Smooth muscle cell (in vitro differentiated cells): Measurements from ENCODE around the gene ATP9B. TPM values are rescaled to one million over a fixed set of nuclear protein-coding genes. Genes with fewer than 3 reads are reported as not detected.

Experiments used
- DNase-seq: peaks from one replicate; lab custom pipeline; 2025; ENCODE audit not compliant: unreplicated experiment; lab: John Stamatoyannopoulos, UW
- H2AFZ ChIP-seq: fragments of 200-600 bp; sonication (generic); 2 replicates; pipeline ENCODE4 v1.6.0; 2016; ENCODE audit warnings: antibody characterized with exemption, low read depth, mild to moderate bottlenecking
- H3F3A ChIP-seq: fragments of 200-600 bp; sonication (generic); 2 replicates; pipeline ENCODE4 v1.6.0; 2017; ENCODE audit warnings: antibody characterized with exemption, low read depth
- H3K27ac ChIP-seq: fragments of 200-600 bp; sonication (generic); 2 replicates; pipeline ENCODE4 v1.5.1; 2016; ENCODE audit warnings: low read depth, mild to moderate bottlenecking
- H3K27me3 ChIP-seq: fragments of 200-600 bp; sonication (generic); 2 replicates; pipeline ENCODE4 v1.6.1; 2016; ENCODE audit warnings: low read depth, mild to moderate bottlenecking
- H3K36me3 ChIP-seq: fragments of 200-600 bp; sonication (generic); 2 replicates; pipeline ENCODE4 v1.5.1; 2016; ENCODE audit warnings: low read depth
- H3K4me1 ChIP-seq: fragments of 200-600 bp; sonication (generic); 2 replicates; pipeline ENCODE4 v1.5.1; 2016; ENCODE audit warnings: low read depth
- H3K4me2 ChIP-seq: fragments of 200-600 bp; sonication (generic); 2 replicates; pipeline ENCODE4 v1.6.0; 2016; ENCODE audit warnings: mild to moderate bottlenecking
- H3K4me3 ChIP-seq: fragments of 200-600 bp; sonication (generic); 2 replicates; pipeline ENCODE4 v1.5.1; 2016; ENCODE audit warnings: mild to moderate bottlenecking
- H3K79me2 ChIP-seq: fragments of 200-600 bp; sonication (generic); 2 replicates; pipeline ENCODE4 v1.6.0; 2016; ENCODE audit warnings: low read depth, mild to moderate bottlenecking
- H3K9ac ChIP-seq: fragments of 200-600 bp; sonication (generic); 2 replicates; pipeline ENCODE4 v1.6.0; 2016; ENCODE audit warnings: low read depth
- H3K9me3 ChIP-seq: fragments of 200-600 bp; sonication (generic); replicated peaks from 2 replicates; pipeline ENCODE4 v1.5.1; 2016; ENCODE audit warnings: low read depth
- H4K20me1 ChIP-seq: fragments of 200-600 bp; sonication (generic); 2 replicates; pipeline ENCODE4 v1.6.0; 2016; ENCODE audit warnings: low read depth
- CTCF ChIP-seq: fragments of 200-600 bp; sonication (generic); IDR thresholded peaks from 2 replicates; pipeline ENCODE4 v1.5.1; 2017; ENCODE audit warnings: borderline replicate concordance, mild to moderate bottlenecking, antibody characterized with exemption; ENCODE audit not compliant: insufficient read depth, poor library complexity, severe bottlenecking
- WGBS: methylation state at CpG from one replicate; pipeline ENCODE4 v1.1.7; 2016; ENCODE audit warnings: low lambda C conversion rate; 5-methylcytosine and 5-hydroxymethylcytosine counted together
- polyA plus RNA-seq: library from polyadenylated mRNA; unstranded; fragments of >200 nt; fragmentation: Nextera tagmentation; extraction: Ambion mirVana; gene quantifications from 2 replicates; pipeline ENCODE4 v1.2.1, GENCODE V29; 2016
- total RNA-seq: library from RNA; depleted of rRNA; stranded (reverse); fragments of >200 nt; gene quantifications from 2 replicates; pipeline ENCODE4 v1.2.3, GENCODE V29; 2014

Gene ATP9B
- total and polyA plus RNA-seq, 2 experiments from 2014 or later: 6.1 to 16.4 TPM

DNA sequence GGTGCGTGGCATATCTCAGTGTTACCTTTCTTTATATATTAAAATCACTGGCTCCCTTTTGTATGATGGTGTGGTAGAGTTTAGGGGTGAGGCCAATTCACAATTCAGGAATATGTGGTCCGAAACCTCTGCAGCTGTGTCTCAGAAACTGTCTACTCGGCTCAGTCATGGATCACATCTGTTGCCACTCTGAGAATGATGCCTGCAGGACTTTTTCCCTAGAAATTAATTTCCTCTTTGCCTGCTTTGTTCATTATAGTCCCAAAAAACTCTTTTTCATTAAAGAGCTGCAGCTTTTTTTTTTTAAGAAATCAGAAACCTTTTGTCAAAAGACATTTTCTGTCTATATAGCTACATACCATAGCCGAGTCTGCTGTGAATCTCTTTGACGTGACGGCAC is 221.7 kb downstream of the ATP9B start:
- no peak overlapping the region for H3K4me3 ChIP-seq
- H3K27ac ChIP-seq: no peak overlapping the region
- H3K27me3 ChIP-seq: no peaks in the 10 kb centered on the region
- no peak for TF ChIP-seq CTCF
- no peaks in the 10 kb centered on the region for H3K9me3 ChIP-seq
- DNase-seq: no peak
- H3K4me2 ChIP-seq: no peak overlapping the region
- H2AFZ ChIP-seq: no peak overlapping the region
- H3K4me1 ChIP-seq: no peaks in the 10 kb centered on the region
- H4K20me1 ChIP-seq: no peaks in the 10 kb centered on the region
- H3K79me2 ChIP-seq: no peaks in the 10 kb centered on the region
- no peaks in the 10 kb centered on the region for H3K36me3 ChIP-seq
- H3F3A ChIP-seq: no peaks in the 10 kb centered on the region
- WGBS: 96% methylated on average over 6 of the region's 6 CpGs
- H3K9ac ChIP-seq: no peak overlapping the region

DNA sequence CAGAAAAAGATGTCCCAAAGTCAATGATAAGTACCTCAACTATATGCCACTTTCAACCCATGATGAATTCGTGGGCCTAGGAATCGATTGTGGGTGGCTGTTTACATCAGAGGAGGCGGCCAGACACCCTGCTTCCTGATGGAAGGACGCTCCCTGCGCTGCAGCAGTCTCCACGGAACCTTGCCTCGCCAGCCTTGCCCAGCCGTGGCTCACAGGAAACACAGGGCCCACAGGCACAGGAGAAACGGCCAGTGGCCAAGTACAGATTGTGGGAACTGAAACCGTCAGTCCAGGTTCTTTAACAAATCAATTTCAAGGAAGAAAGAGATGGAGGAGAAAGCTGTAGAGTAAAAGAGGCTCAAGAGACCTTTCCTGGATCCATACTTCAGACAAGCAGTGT is 225.0 kb downstream of the ATP9B start:
- no peak overlapping the region for H3K27ac ChIP-seq
- DNase-seq: no peak
- WGBS: 95% methylated on average over 10 of the region's 10 CpGs

DNA sequence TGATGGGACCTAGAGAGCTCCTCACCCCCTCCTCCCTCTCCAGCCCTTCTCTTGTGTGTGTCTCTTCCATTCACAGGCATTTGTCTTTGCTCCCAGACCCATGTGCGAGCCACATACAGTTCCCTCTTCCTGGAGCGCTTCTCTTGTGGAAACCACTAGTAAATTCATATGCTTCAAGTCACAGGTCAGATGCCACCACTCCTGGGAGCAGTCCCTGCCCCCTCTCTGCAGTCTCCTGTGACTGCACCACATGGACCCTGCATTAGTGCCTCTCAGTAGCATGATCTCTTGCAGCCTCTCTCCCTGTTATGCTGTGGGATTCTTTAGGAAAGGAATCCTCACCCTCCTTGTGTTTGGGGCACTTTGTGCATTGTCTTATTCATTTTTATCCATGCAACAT is 230.1 kb downstream of the ATP9B start:
- Histone ChIP-seq H3K4me1 (no peaks in the 10 kb centered on the region), H3K36me3 (no peaks in the 10 kb centered on the region), H3K9me3 (no peaks in the 10 kb centered on the region), H3K4me2 (no peak overlapping the region), H4K20me1 (no peaks in the 10 kb centered on the region), H3K79me2 (no peaks in the 10 kb centered on the region), H3F3A (no peaks in the 10 kb centered on the region), H3K27ac (no peak overlapping the region), H3K9ac (no peak overlapping the region), H3K27me3 (no peaks in the 10 kb centered on the region), H2AFZ (no peak overlapping the region), H3K4me3 (no peak overlapping the region)
- no peak for DNase-seq
- no peak for TF ChIP-seq CTCF
- WGBS: 97% methylated on average over 2 of the region's 2 CpGs

More for the DNA sequence above, 225.0 kb downstream of the ATP9B start:
- H3K27me3 ChIP-seq: no peaks in the 10 kb centered on the region
- H3K9ac ChIP-seq: no peak overlapping the region
- H2AFZ ChIP-seq: no peak overlapping the region
- H3K9me3 ChIP-seq: no peaks in the 10 kb centered on the region
- no peaks in the 10 kb centered on the region for H3K4me1 ChIP-seq
- H3K4me3 ChIP-seq: no peak overlapping the region
- no peaks in the 10 kb centered on the region for H4K20me1 ChIP-seq
- H3K36me3 ChIP-seq: no peaks in the 10 kb centered on the region
- no peak overlapping the region for H3K4me2 ChIP-seq
- no peak for TF ChIP-seq CTCF
- no peaks in the 10 kb centered on the region for H3K79me2 ChIP-seq
- no peaks in the 10 kb centered on the region for H3F3A ChIP-seq

DNA sequence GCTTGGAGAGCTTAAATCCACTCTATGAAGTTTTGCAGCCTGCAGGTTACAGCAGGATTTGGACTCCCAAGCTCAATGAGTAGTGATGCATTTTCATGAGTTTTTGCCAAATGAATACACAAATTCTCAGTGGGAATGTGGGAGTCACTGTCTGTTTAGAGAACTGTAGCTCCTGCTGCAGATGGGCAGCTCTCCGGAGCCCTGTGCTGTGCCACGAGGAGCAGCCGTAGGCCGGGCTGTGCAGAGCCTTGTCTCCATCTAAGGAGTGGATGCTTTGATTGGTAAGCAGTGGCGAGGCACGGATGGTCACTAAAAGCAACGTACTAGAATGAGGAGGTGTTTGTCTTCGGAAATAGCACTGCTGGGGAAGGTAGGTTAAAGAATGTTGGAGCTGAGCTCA is 230.5 kb downstream of the ATP9B start:
- no peak for TF ChIP-seq CTCF

More for the DNA sequence above, 230.5 kb downstream of the ATP9B start:
- Histone ChIP-seq H3K27ac (no peak overlapping the region), H3K4me3 (no peak overlapping the region), H3K4me1 (no peaks in the 10 kb centered on the region), H3K9me3 (no peaks in the 10 kb centered on the region), H3K27me3 (no peaks in the 10 kb centered on the region), H3K79me2 (no peaks in the 10 kb centered on the region), H3K4me2 (no peak overlapping the region), H3F3A (no peaks in the 10 kb centered on the region), H4K20me1 (no peaks in the 10 kb centered on the region), H3K9ac (no peak overlapping the region), H2AFZ (no peak overlapping the region), H3K36me3 (no peaks in the 10 kb centered on the region)
- 98% methylated on average over 8 of the region's 8 CpGs for WGBS
- no peak for DNase-seq
